Measurements from ENCODE around the gene CDY1.
"Not testable (repeated sequence)": the region's sequence is repeated elsewhere in the genome, so short reads cannot be mapped to it uniquely, and the experiment has no call there.

The CDY1 gene

GRCh38 chrY:25621817-25622216, at the start of gene CDY1:
TSS of gene CDY1 (plus strand) at chrY:25622117. CDS start at chrY:25622443, 326 bp downstream.
- DNase-seq, result not testable (repeated sequence)

DNA sequence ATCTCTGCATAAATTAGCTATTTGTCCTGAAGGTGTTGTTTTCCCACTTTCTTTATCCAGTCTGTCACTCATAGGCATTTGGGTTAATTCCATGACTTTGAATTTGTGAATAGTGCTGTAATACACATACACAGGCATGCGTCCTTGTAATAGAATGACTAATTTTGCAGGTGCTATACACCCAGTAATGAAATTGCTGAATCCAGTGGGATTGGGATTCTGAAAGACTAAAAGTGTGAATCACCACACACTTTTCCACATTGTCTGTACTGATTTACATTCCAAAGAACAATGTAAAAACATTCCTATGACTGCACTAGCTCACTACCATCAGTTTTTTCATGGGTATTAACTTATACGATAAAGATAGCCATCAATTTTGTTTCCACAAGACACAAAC, 28.6 kb upstream of the CDY1 start:
- DNase-seq, result not testable (repeated sequence)

GRCh38 chrY:25620209-25620608, 1.7 kb upstream of the CDY1 start:
- DNase-seq, result not testable (repeated sequence)

- not testable (repeated sequence) for DNase-seq
Observed at GRCh38 chrY:25626524-25626923, 4.6 kb downstream of the CDY1 start.

DNA sequence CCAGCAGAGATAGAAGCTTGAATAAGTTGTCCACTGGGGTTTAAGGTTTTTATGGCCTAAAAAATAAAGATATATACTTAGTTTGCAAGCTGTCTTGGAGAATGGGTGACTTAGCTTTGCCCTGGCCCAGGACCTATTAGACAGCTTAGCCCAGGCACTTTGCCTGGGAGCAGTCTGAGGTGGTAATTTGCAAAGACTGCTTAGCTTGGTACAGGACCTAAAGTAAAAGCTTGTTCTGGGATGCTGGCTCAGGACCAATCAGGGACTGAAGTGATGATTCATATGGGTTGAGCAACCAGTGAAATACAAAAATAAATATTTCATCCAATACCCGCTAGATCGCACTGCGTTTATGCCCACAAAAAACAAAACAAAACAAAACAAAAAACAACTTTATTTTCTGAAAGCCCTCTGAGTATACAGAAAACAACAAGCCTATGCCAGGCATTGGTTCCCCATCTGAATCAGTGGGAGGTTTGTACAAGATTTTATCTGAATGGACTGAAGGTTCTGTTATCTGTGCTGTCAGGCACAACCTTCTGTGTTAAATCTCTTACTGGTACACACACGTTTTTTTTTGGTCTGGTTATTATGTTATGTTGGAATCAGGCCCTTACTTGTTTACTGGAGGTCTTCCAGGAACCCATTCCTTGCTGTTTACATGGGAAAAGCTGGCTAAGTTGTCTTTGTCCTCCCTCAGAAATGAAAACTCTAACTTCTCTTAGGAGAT, 8.6 kb downstream of the CDY1 start:
- DNase-seq, result not testable (repeated sequence)

DNA sequence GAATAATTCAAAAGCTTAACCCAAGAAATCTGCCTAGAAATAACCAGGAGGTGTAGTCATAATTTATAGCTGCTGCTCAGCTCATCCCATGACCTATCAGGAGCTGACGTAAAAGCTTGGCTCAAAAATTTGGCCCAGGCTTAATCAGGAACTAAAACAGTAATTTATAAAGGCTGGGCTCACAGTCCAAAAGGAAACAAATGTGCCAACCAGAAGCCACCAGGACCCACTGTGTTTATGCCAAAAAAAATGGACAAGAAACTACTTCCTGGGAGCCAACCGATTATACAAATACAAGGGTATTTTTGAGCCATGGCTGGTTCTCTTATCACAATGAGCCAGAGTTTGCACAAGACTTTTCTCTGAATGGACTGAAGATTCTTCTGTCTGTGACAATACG, 17.9 kb downstream of the CDY1 start:
- DNase-seq, result not testable (repeated sequence)

DNA sequence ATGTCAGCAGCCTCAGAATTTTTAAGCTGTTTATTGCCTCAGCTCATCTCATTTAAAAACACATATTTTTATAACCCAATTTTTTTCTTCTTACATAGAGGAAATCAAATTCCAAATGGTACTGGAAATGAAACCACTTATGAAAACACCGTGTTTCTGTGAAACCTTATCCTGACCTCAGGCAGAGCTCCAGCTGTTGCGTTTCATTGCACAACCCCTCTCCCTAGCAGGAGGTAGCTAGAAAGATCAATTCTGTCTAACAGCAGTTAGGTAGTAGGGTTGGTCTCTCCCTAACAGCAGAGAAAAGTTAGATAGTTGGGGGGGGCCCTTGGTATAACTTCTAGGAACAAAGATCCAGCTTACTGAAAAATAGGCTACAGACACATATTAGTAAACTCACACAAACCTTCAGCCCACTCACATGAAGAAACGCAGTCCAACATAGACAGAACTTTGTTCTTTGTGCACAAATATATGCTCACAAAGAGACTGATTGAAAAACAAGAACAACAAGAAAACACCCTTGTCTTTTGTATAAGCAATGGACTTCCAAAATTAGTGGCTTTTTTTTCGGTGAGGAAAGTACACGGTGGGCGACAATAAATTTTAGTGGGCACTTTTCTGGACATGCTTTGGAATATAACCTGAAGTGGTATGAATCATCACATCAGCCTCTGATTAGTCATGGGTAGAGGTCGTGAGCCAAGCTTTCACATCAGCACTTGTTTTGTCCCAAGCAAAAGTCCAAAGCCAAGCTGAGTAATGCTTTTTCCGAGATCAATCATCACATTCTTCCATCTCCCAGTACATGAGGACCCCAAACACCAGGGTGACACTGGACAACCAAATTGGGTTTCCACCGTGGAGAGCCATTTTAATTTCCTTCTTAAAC, 21.4 kb downstream of the CDY1 start:
- DNase-seq, result not testable (repeated sequence)
